HepG2 (cell line): ENCODE results near the gene SPRR5. TPM values are rescaled to one million over a fixed set of nuclear protein-coding genes. Genes with fewer than 3 reads are reported as not detected.

ENCODE experiments used
- ATAC-seq: fragments of 200-7000 bp; cut with Tn5 transposase; 3 replicates; pipeline ENCODE4 v1.9.1; 2020; ENCODE audit warnings: mild to moderate bottlenecking, moderate library complexity
- BruUV-seq: library from RNA; stranded (reverse); fragments of 400-500 nt; replicated peaks from 2 replicates; lab custom pipeline; 2021; lab: Mats Ljungman, UMichigan
- CTCF ChIA-PET: fragments of 300-600 bp; formaldehyde crosslinking; extraction: SDS; loops from one replicate; lab custom pipeline; 2021; ENCODE audit warnings: low total read pairs, inconsistent platforms, low intra/inter-chr PET ratio; lab: Yijun Ruan, JAX
- POLR2A ChIA-PET: fragments of 350-600 bp; sonication (Branson Sonifier 250); formaldehyde crosslinking; loops from one replicate; lab custom pipeline; 2020; ENCODE audit warnings: antibody characterized with exemption, inconsistent platforms; lab: Yijun Ruan, JAX
- DNase-seq: peaks from one replicate; pipeline ENCODE4 v3.0.0-alpha.2; 2015; ENCODE audit warnings: low spot score
- FAIRE-seq: peaks from 3 replicates; lab custom pipeline; 2011; peaks lifted over from hg19 to GRCh38; lab: Jason Lieb, UNC
- H2AFZ ChIP-seq: one replicate; pipeline ENCODE4 v1.6.1; 2011; ENCODE audit warnings: low read length, inconsistent platforms
- H3K27ac ChIP-seq: fragments of 300-600 bp; 3 replicates; pipeline ENCODE4 v1.8.0; 2011; ENCODE audit warnings: mixed run types, mild to moderate bottlenecking, mixed read lengths, low read length, inconsistent platforms; ENCODE audit not compliant: insufficient read depth; ENCODE audit errors: extremely low read length
- H3K27me3 ChIP-seq, 2 experiments: fragments of 200-600 bp in 1 of 2; 2 replicates in 1 of 2; 3 replicates in 1 of 2; pipeline versions ENCODE4 v1.6.0 to v1.8.0; 2011; ENCODE audit warnings: low read length in 2 of 2, mild to moderate bottlenecking in 2 of 2, moderate library complexity in 2 of 2, inconsistent platforms in 1 of 2; ENCODE audit not compliant: insufficient read depth in 2 of 2, control insufficient read depth in 1 of 2
- H3K36me3 ChIP-seq, 2 experiments: fragments of 200-600 bp in 1 of 2; replicated peaks in 1 of 2; 2 replicates in 1 of 2; 3 replicates in 1 of 2; pipeline versions ENCODE4 v1.5.1 to v1.8.0; 2011; ENCODE audit warnings: low read length in 2 of 2, inconsistent platforms in 1 of 2; ENCODE audit not compliant: insufficient read depth in 2 of 2, control insufficient read depth in 1 of 2
- H3K4me1 ChIP-seq: 2 replicates; pipeline ENCODE4 v1.5.1; 2012; ENCODE audit warnings: low read length, inconsistent platforms; ENCODE audit not compliant: insufficient read depth
- H3K4me2 ChIP-seq: 2 replicates; pipeline ENCODE4 v1.6.0; 2011; ENCODE audit warnings: low read depth, low read length, inconsistent platforms
- H3K4me3 ChIP-seq, 3 experiments: fragments of 200-600 bp in 1 of 3; sonication (generic), shearing (Covaris generic) in 1 of 3; replicated peaks in 1 of 3; 2 replicates each; pipeline ENCODE4 v1.5.1; 2011 to 2016; ENCODE audit warnings: low read length in 3 of 3, inconsistent platforms in 2 of 3, low read depth in 2 of 3, mild to moderate bottlenecking in 2 of 3, control low read depth in 1 of 3, mixed read lengths in 1 of 3; ENCODE audit not compliant: insufficient read depth in 1 of 3
- H3K79me2 ChIP-seq: one replicate; pipeline ENCODE4 v1.6.1; 2011; ENCODE audit warnings: low read length, inconsistent platforms; ENCODE audit not compliant: insufficient read depth
- H3K9ac ChIP-seq: 2 replicates; pipeline ENCODE4 v1.6.0; 2011; ENCODE audit warnings: mild to moderate bottlenecking, low read depth, low read length, inconsistent platforms; ENCODE audit not compliant: insufficient read depth
- H3K9me3 ChIP-seq: 2 replicates; pipeline ENCODE4 v1.5.1; 2012; ENCODE audit warnings: mild to moderate bottlenecking, low read length
- H4K20me1 ChIP-seq: 2 replicates; pipeline ENCODE4 v1.6.0; 2011; ENCODE audit warnings: inconsistent platforms, mild to moderate bottlenecking, low read length, moderate library complexity; ENCODE audit not compliant: insufficient read depth
- AGO1 ChIP-seq: fragments of 200-400 bp; formaldehyde crosslinking; IDR thresholded peaks from 2 replicates; pipeline ENCODE4 v1.6.1; 2017; ENCODE audit warnings: mild to moderate bottlenecking, low read depth, low read length, moderate library complexity; ENCODE audit not compliant: poor library complexity, severe bottlenecking
- GMEB1 ChIP-seq: sonication (generic); formaldehyde crosslinking; IDR thresholded peaks from 2 replicates; pipeline ENCODE4 v1.5.1; 2020; ENCODE audit warnings: missing genetic modification reagents, mild to moderate bottlenecking, borderline replicate concordance
- HOXA5 ChIP-seq: sonication (generic); formaldehyde crosslinking; IDR thresholded peaks from 2 replicates; pipeline ENCODE4 v1.4.0; 2020; ENCODE audit warnings: missing genetic modification reagents
- KDM5A ChIP-seq: fragments of 200-600 bp; sonication (generic); IDR thresholded peaks from 2 replicates; pipeline ENCODE4 v1.7.0; 2018; ENCODE audit warnings: antibody characterized with exemption, mild to moderate bottlenecking, low read length, borderline replicate concordance
- LRRFIP1 ChIP-seq: sonication (generic); formaldehyde crosslinking; conservative IDR thresholded peaks from 2 replicates; pipeline ENCODE4 v1.4.0; 2020; ENCODE audit warnings: missing genetic modification reagents
- MXD3 ChIP-seq: IDR thresholded peaks from 2 replicates; pipeline ENCODE4 v1.6.1; 2016; ENCODE audit warnings: mild to moderate bottlenecking, missing biosample characterization, missing genetic modification reagents
- RBM22 ChIP-seq: fragments of 200-400 bp; formaldehyde crosslinking; optimal IDR thresholded peaks from 2 replicates; pipeline ENCODE3; 2017; ENCODE audit warnings: mild to moderate bottlenecking, low read length, moderate library complexity
- SOX6 ChIP-seq, 2 experiments: fragments of 450-650 bp in 1 of 2; sonication (generic) in 1 of 2; formaldehyde crosslinking in 1 of 2; IDR thresholded peaks; 2 replicates each; pipeline versions ENCODE4 v1.4.0 to v1.6.1; 2017 to 2020; ENCODE audit warnings: antibody characterized with exemption in 1 of 2, mild to moderate bottlenecking in 1 of 2, missing genetic modification reagents in 1 of 2
- XBP1 ChIP-seq: sonication (generic); formaldehyde crosslinking; IDR thresholded peaks from 2 replicates; pipeline ENCODE4 v1.5.0; 2020; ENCODE audit warnings: missing genetic modification reagents
- ZNF263 ChIP-seq: sonication (generic); formaldehyde crosslinking; IDR thresholded peaks from 2 replicates; pipeline ENCODE4 v1.4.0; 2020; ENCODE audit warnings: missing genetic modification reagents
- ZNF296 ChIP-seq: sonication (generic); formaldehyde crosslinking; conservative IDR thresholded peaks from 2 replicates; pipeline ENCODE4 v1.5.0; 2020; ENCODE audit warnings: mild to moderate bottlenecking, missing genetic modification reagents
- ZNF644 ChIP-seq: IDR thresholded peaks from 2 replicates; pipeline ENCODE4 v1.6.1; 2016; ENCODE audit warnings: low read depth
- ZNF816 ChIP-seq: sonication (generic); formaldehyde crosslinking; IDR thresholded peaks from 2 replicates; pipeline ENCODE4 v1.8.0; 2022; ENCODE audit warnings: missing genetic modification reagents, mild to moderate bottlenecking, borderline replicate concordance
- ZSCAN5A ChIP-seq: sonication (generic); formaldehyde crosslinking; IDR thresholded peaks from 2 replicates; pipeline ENCODE4 v1.8.0; 2022; ENCODE audit warnings: mild to moderate bottlenecking, missing genetic modification reagents, borderline replicate concordance
- whole genome bisulfite sequencing: methylation state at CpG from one replicate; pipeline ENCODE4 v1.1.6; 2017; ENCODE audit warnings: low lambda C conversion rate; 5-methylcytosine and 5-hydroxymethylcytosine counted together
- in situ Hi-C: cut with HindIII; loops from 2 replicates; pipeline ENCODE4 v1.10.0; 2017; ENCODE audit warnings: low pct_unique_long_range_greater_than_20kb; ENCODE audit not compliant: extremely low pct_ligation_motif_present
- intact Hi-C: fragments of 100-400 bp; cut with micrococcal nuclease; formaldehyde crosslinking; loops from one replicate; pipeline ENCODE4 v1.10.0; 2022; ENCODE audit not compliant: unreplicated experiment
- polyA plus RNA-seq, 8 experiments: library from polyadenylated mRNA; depleted of rRNA in 3 of 8; stranded (reverse) in 7 of 8; unstranded in 1 of 8; fragments of >200 nt; fragmentation: Illumina TruSeq in 4 of 8; extraction: Trizol in 4 of 8; gene quantifications; 2 replicates each; pipeline versions ENCODE4 v1.2.1 to v1.2.3, GENCODE V29; 2011 to 2016; ENCODE audit warnings: low read depth in 4 of 8, missing spikeins in 1 of 8, mixed read lengths in 1 of 8; ENCODE audit not compliant: insufficient read depth in 1 of 8
- total RNA-seq, 5 experiments: library from RNA; depleted of rRNA; stranded (reverse); fragments of >200 nt; fragmentation: Illumina TruSeq; extraction: Trizol; gene quantifications; 2 replicates each; pipeline ENCODE4 v1.2.3, GENCODE V29; 2016; ENCODE audit warnings: low read depth in 1 of 5

The SPRR5 gene
- total and polyA plus RNA-seq, 2 of the 13 experiments (the other 11 are each of a cell fraction or from before 2014, with no cell fraction given) = not detected

- ATAC-seq = no peak
- Histone ChIP-seq H3K4me3 (no peak overlapping the region), H3K9me3 (no peaks in the 10 kb centered on the region), H3K36me3 (no peaks in the 10 kb centered on the region), H3K4me2 (no peak overlapping the region), H3K79me2 (no peaks in the 10 kb centered on the region), H3K27me3 (peaks cover 0 to 3% of the 10 kb centered on the region in 2 experiments; a peak in 1 of 5 replicates), H4K20me1 (no peaks in the 10 kb centered on the region), H2AFZ (no peak overlapping the region), H3K9ac (no peak overlapping the region), H3K4me1 (no peaks in the 10 kb centered on the region), H3K27ac (no peak overlapping the region)
- POLR2A ChIA-PET = no interaction called here
- BruUV-seq = no TSS peak
- no peak for TF ChIP-seq ZNF644 (CRISPR knock-in tag)
- no peak for TF ChIP-seq MXD3 (CRISPR knock-in tag)
- TF ChIP-seq GMEB1 (CRISPR knock-in tag) = no peak
- no peak for TF ChIP-seq SOX6 (IDR thresholded peaks at IDR 0.05)
- no peak for TF ChIP-seq SOX6 (CRISPR knock-in tag; IDR thresholded peaks at IDR 0.05)
- TF ChIP-seq ZNF263 = no peak
- TF ChIP-seq ZNF816 (CRISPR knock-in tag) = no peak
- TF ChIP-seq KDM5A = no peak
- TF ChIP-seq ZSCAN5A (CRISPR knock-in tag) = no peak
- TF ChIP-seq ZNF296 (CRISPR knock-in tag) = no peak
- no peak for TF ChIP-seq LRRFIP1 (CRISPR knock-in tag)
- no peak for TF ChIP-seq HOXA5
- TF ChIP-seq AGO1 = no peak
- no peak for TF ChIP-seq XBP1 (CRISPR knock-in tag)
- TF ChIP-seq RBM22 = no peak
- FAIRE-seq = no peak
- intact Hi-C loops = no loop called here
- WGBS = 10% methylated on average over 2 of the region's 3 CpGs
- in situ Hi-C loops = no loop called here
- CTCF ChIA-PET = no interaction called here
- no peak for DNase-seq
Measured at GRCh38 chr1:152909206-152909605, 37.8 kb upstream of the SPRR5 start.
